SK-N-SH treated with all-trans-retinoic acid at 6 μM for 48 hours (cell line): ENCODE measurements around the gene LRRN4CL.

Experiments
- ATAC-seq: fragments of 200-7000 bp; cut with Tn5 transposase; 3 replicates; pipeline ENCODE4 v1.9.1; 2020; ENCODE audit warnings: mild to moderate bottlenecking, moderate library complexity
- ARNTL ChIP-seq: fragments of 450-650 bp; formaldehyde crosslinking; IDR thresholded peaks from 2 replicates; pipeline ENCODE4 v1.5.0; 2020; ENCODE audit warnings: low read depth, mild to moderate bottlenecking, moderate library complexity, borderline replicate concordance
- BACH2 ChIP-seq: fragments of 250-450 bp; sonication (Bioruptor Pico); IDR thresholded peaks from 2 replicates; pipeline ENCODE4 v1.9.0; 2021; ENCODE audit warnings: mild to moderate bottlenecking, borderline replicate concordance
- CSDC2 ChIP-seq: fragments of 250-450 bp; sonication (Bioruptor Pico); IDR thresholded peaks from 2 replicates; pipeline ENCODE4 v1.5.0; 2020; ENCODE audit warnings: mild to moderate bottlenecking, moderate library complexity
- ESRRG ChIP-seq: fragments of 250-450 bp; sonication (Bioruptor Pico); IDR thresholded peaks from 2 replicates; pipeline ENCODE4 v1.6.1; 2021; ENCODE audit warnings: mild to moderate bottlenecking
- GLIS3 ChIP-seq: fragments of 250-450 bp; sonication (Bioruptor Pico); IDR thresholded peaks from 2 replicates; pipeline ENCODE4 v1.5.0; 2020; ENCODE audit warnings: mild to moderate bottlenecking, moderate library complexity
- ISL1 ChIP-seq: fragments of 250-450 bp; sonication (Bioruptor Pico); IDR thresholded peaks from 2 replicates; pipeline ENCODE4 v2.1.2; 2022; ENCODE audit warnings: mild to moderate bottlenecking, moderate library complexity
- OSR1 ChIP-seq: fragments of 250-450 bp; sonication (Bioruptor Pico); IDR thresholded peaks from 2 replicates; pipeline ENCODE4 v1.8.0; 2022; ENCODE audit warnings: moderate library complexity, mild to moderate bottlenecking, inconsistent platforms
- PPARA ChIP-seq: fragments of 250-450 bp; sonication (Bioruptor Pico); IDR thresholded peaks from 2 replicates; pipeline ENCODE4 v1.5.0; 2020; ENCODE audit warnings: mild to moderate bottlenecking, borderline replicate concordance
- RARB ChIP-seq: fragments of 250-450 bp; sonication (Bioruptor Pico); IDR thresholded peaks from 2 replicates; pipeline ENCODE4 v1.8.0; 2021; ENCODE audit warnings: mild to moderate bottlenecking, moderate library complexity
- SNAI2 ChIP-seq: fragments of 250-450 bp; sonication (Bioruptor Pico); IDR thresholded peaks from 2 replicates; pipeline ENCODE4 v1.5.0; 2020; ENCODE audit warnings: mild to moderate bottlenecking, moderate library complexity
- TCF4 ChIP-seq: fragments of 250-450 bp; sonication (Bioruptor Pico); IDR thresholded peaks from 2 replicates; pipeline ENCODE4 v1.8.0; 2021; ENCODE audit warnings: mild to moderate bottlenecking, moderate library complexity, borderline replicate concordance
- TOX ChIP-seq: fragments of 250-450 bp; sonication (Bioruptor Pico); IDR thresholded peaks from 2 replicates; pipeline ENCODE4 v1.8.0; 2021; ENCODE audit warnings: mild to moderate bottlenecking, moderate library complexity, borderline replicate concordance
- ZC3H10 ChIP-seq: fragments of 250-450 bp; sonication (Bioruptor Pico); IDR thresholded peaks from 2 replicates; pipeline ENCODE4 v1.5.1; 2021; ENCODE audit warnings: mild to moderate bottlenecking, moderate library complexity
- ZFP3 ChIP-seq: fragments of 250-450 bp; sonication (Bioruptor Pico); IDR thresholded peaks from 2 replicates; pipeline ENCODE4 v1.5.0; 2020; ENCODE audit warnings: mild to moderate bottlenecking, moderate library complexity
- ZNF565 ChIP-seq: fragments of 450-650 bp; formaldehyde crosslinking; conservative IDR thresholded peaks from 2 replicates; pipeline ENCODE4 v1.5.0; 2020; ENCODE audit warnings: low read depth, mild to moderate bottlenecking, moderate library complexity
- ZNF70 ChIP-seq: fragments of 450-650 bp; formaldehyde crosslinking; IDR thresholded peaks from 2 replicates; pipeline ENCODE4 v1.5.0; 2020; ENCODE audit warnings: mild to moderate bottlenecking, moderate library complexity
- ZNF8 ChIP-seq: fragments of 450-650 bp; formaldehyde crosslinking; IDR thresholded peaks from 2 replicates; pipeline ENCODE4 v1.5.0; 2020; ENCODE audit warnings: mild to moderate bottlenecking, moderate library complexity
- TF ChIP-seq, protein P1 (sequence below): fragments of 250-450 bp; sonication (Bioruptor Pico); IDR thresholded peaks from 2 replicates; pipeline ENCODE4 v1.8.0; 2020; ENCODE audit warnings: mild to moderate bottlenecking, moderate library complexity, borderline replicate concordance
- TF ChIP-seq, protein P2 (sequence below): fragments of 250-450 bp; sonication (Bioruptor Pico); IDR thresholded peaks from 2 replicates; pipeline ENCODE4 v1.5.1; 2021; ENCODE audit warnings: mild to moderate bottlenecking, moderate library complexity
- TF ChIP-seq, protein P3 (sequence below): fragments of 250-450 bp; sonication (Bioruptor Pico); IDR thresholded peaks from 2 replicates; pipeline ENCODE4 v1.5.1; 2020; ENCODE audit warnings: low read depth, mild to moderate bottlenecking, moderate library complexity
- TF ChIP-seq, protein P4 (sequence below): fragments of 250-450 bp; sonication (Bioruptor Pico); IDR thresholded peaks from 2 replicates; pipeline ENCODE4 v1.8.0; 2021; ENCODE audit warnings: low read depth, mild to moderate bottlenecking, moderate library complexity, borderline replicate concordance

Gene LRRN4CL

DNA sequence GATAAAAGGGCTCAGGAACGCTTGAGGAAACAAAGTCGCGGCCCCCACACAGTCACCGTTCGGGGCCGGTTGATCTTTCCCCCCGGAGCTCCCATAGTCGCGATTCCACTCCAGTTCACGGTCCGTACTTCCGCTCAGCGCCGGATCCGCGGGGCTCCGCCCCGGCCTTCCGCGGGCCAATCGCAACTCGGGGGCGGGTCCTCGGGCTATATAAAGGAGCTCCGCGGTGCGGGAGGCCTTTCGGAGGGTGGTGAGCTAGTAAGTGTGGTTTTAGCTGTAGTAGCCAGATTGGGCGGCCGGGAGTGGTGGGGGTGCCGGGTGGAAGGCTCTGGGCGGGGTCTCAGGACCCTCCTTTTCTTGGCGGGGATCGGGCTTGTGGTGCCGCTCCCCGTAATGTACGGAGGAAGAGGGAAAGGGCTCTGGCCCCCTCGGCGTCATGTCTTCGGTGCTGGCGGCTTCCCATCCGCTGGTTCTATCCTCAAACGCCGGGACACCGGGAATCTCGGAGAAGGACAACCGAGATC lies 24.2 kb downstream of the LRRN4CL start, which contains the start of the genes C11orf98 and CSKMT (continued):
- TF ChIP-seq, protein P1, sequence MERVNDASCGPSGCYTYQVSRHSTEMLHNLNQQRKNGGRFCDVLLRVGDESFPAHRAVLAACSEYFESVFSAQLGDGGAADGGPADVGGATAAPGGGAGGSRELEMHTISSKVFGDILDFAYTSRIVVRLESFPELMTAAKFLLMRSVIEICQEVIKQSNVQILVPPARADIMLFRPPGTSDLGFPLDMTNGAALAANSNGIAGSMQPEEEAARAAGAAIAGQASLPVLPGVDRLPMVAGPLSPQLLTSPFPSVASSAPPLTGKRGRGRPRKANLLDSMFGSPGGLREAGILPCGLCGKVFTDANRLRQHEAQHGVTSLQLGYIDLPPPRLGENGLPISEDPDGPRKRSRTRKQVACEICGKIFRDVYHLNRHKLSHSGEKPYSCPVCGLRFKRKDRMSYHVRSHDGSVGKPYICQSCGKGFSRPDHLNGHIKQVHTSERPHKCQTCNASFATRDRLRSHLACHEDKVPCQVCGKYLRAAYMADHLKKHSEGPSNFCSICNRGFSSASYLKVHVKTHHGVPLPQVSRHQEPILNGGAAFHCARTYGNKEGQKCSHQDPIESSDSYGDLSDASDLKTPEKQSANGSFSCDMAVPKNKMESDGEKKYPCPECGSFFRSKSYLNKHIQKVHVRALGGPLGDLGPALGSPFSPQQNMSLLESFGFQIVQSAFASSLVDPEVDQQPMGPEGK (CRISPR knock-in tag): peak; percentile 91
- peak; percentile 98 for TF ChIP-seq GLIS3 (CRISPR knock-in tag)
- peak; percentile 94 for TF ChIP-seq RARB
- TF ChIP-seq OSR1 (CRISPR knock-in tag): no peak
- TF ChIP-seq, protein P2, sequence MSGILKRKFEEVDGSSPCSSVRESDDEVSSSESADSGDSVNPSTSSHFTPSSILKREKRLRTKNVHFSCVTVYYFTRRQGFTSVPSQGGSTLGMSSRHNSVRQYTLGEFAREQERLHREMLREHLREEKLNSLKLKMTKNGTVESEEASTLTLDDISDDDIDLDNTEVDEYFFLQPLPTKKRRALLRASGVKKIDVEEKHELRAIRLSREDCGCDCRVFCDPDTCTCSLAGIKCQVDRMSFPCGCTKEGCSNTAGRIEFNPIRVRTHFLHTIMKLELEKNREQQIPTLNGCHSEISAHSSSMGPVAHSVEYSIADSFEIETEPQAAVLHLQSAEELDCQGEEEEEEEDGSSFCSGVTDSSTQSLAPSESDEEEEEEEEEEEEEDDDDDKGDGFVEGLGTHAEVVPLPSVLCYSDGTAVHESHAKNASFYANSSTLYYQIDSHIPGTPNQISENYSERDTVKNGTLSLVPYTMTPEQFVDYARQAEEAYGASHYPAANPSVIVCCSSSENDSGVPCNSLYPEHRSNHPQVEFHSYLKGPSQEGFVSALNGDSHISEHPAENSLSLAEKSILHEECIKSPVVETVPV (CRISPR knock-in tag): peak; percentile 98
- peak; percentile 74; the same call in 1 of the 2 replicates for TF ChIP-seq SNAI2
- peak; percentile 44; the same call in 1 of the 2 replicates for TF ChIP-seq ZNF70
- TF ChIP-seq, protein P3, sequence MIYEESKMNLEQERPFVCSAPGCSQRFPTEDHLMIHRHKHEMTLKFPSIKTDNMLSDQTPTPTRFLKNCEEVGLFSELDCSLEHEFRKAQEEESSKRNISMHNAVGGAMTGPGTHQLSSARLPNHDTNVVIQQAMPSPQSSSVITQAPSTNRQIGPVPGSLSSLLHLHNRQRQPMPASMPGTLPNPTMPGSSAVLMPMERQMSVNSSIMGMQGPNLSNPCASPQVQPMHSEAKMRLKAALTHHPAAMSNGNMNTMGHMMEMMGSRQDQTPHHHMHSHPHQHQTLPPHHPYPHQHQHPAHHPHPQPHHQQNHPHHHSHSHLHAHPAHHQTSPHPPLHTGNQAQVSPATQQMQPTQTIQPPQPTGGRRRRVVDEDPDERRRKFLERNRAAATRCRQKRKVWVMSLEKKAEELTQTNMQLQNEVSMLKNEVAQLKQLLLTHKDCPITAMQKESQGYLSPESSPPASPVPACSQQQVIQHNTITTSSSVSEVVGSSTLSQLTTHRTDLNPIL (CRISPR knock-in tag): peak; percentile 76
- TF ChIP-seq BACH2 (CRISPR knock-in tag): no peak
- no peak for TF ChIP-seq ISL1 (CRISPR knock-in tag)
- peak; percentile 97 for TF ChIP-seq ESRRG (CRISPR knock-in tag)
- peak; percentile 55; the same call in 1 of the 2 replicates for TF ChIP-seq TCF4 (CRISPR knock-in tag)
- peak; percentile 88 for TF ChIP-seq ZC3H10 (CRISPR knock-in tag)
- peak; percentile 73 for TF ChIP-seq ZNF8
- peak; percentile 82; the same call in 1 of the 2 replicates for TF ChIP-seq PPARA (CRISPR knock-in tag)
- no peak for TF ChIP-seq ZFP3

DNA sequence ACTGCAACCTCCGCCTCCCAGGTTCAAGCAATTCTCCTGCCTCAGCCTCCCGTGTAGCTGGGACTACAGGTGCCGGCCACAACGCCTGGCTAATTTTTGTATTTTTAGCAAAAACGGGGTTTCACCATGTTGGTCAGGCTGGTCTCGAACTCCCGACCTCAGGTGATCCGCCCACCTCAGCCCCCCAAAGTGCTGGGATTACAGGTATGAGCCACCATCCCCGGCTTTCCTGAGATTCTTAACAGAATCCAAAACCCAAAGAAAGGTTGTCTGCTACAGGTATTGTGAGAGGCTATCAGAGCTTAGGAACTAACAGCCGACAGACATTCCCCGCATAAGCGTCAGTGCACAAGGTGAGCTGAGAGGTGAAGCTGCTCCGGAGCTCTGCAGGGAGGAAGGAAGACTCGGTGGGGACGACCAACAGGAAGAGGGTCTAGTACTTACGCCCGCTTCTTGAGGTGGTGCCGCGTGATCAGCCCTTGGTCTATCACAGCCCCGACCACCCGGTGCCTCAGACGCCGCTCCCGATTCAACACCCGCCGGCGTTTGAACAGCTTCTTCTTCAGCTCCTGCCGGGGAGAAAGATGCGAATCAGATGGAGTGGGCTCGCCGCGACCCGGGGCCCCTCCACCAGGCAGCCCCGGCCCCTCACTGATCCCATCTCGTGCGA lies 24.8 kb downstream of the LRRN4CL start:
- peak; percentile 65 for ATAC-seq

More for the DNA sequence above, 24.8 kb downstream of the LRRN4CL start:
- TF ChIP-seq BACH2 (CRISPR knock-in tag): no peak
- TF ChIP-seq ESRRG (CRISPR knock-in tag): no peak
- TF ChIP-seq, protein P4, sequence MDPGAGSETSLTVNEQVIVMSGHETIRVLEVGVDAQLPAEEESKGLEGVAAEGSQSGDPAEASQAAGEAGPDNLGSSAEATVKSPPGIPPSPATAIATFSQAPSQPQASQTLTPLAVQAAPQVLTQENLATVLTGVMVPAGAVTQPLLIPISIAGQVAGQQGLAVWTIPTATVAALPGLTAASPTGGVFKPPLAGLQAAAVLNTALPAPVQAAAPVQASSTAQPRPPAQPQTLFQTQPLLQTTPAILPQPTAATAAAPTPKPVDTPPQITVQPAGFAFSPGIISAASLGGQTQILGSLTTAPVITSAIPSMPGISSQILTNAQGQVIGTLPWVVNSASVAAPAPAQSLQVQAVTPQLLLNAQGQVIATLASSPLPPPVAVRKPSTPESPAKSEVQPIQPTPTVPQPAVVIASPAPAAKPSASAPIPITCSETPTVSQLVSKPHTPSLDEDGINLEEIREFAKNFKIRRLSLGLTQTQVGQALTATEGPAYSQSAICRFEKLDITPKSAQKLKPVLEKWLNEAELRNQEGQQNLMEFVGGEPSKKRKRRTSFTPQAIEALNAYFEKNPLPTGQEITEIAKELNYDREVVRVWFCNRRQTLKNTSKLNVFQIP (CRISPR knock-in tag): no peak
- TF ChIP-seq GLIS3 (CRISPR knock-in tag): no peak
- no peak for TF ChIP-seq SNAI2
- TF ChIP-seq TOX (CRISPR knock-in tag): no peak
- no peak for TF ChIP-seq ZNF565 (CRISPR knock-in tag)
- no peak for TF ChIP-seq ARNTL (CRISPR knock-in tag)
- no peak for TF ChIP-seq ZNF70
- no peak for TF ChIP-seq ZNF8
- TF ChIP-seq RARB: no peak
- TF ChIP-seq TCF4 (CRISPR knock-in tag): no peak
- TF ChIP-seq, protein P3 (CRISPR knock-in tag): no peak
- TF ChIP-seq OSR1 (CRISPR knock-in tag): no peak
- TF ChIP-seq ISL1 (CRISPR knock-in tag): no peak
- TF ChIP-seq, protein P2 (CRISPR knock-in tag): no peak
- TF ChIP-seq CSDC2 (CRISPR knock-in tag): no peak
- no peak for TF ChIP-seq PPARA (CRISPR knock-in tag)
- TF ChIP-seq ZC3H10 (CRISPR knock-in tag): no peak
